ENCODE data around the gene PNPLA8. TPM values are rescaled to one million over a fixed set of nuclear protein-coding genes. Genes with fewer than 3 reads are reported as not detected.

PNPLA8 gene, protein sequence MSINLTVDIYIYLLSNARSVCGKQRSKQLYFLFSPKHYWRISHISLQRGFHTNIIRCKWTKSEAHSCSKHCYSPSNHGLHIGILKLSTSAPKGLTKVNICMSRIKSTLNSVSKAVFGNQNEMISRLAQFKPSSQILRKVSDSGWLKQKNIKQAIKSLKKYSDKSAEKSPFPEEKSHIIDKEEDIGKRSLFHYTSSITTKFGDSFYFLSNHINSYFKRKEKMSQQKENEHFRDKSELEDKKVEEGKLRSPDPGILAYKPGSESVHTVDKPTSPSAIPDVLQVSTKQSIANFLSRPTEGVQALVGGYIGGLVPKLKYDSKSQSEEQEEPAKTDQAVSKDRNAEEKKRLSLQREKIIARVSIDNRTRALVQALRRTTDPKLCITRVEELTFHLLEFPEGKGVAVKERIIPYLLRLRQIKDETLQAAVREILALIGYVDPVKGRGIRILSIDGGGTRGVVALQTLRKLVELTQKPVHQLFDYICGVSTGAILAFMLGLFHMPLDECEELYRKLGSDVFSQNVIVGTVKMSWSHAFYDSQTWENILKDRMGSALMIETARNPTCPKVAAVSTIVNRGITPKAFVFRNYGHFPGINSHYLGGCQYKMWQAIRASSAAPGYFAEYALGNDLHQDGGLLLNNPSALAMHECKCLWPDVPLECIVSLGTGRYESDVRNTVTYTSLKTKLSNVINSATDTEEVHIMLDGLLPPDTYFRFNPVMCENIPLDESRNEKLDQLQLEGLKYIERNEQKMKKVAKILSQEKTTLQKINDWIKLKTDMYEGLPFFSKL
- 24.4 and 25.3 TPM in 2 replicates for polyA plus RNA-seq (2013)

DNA sequence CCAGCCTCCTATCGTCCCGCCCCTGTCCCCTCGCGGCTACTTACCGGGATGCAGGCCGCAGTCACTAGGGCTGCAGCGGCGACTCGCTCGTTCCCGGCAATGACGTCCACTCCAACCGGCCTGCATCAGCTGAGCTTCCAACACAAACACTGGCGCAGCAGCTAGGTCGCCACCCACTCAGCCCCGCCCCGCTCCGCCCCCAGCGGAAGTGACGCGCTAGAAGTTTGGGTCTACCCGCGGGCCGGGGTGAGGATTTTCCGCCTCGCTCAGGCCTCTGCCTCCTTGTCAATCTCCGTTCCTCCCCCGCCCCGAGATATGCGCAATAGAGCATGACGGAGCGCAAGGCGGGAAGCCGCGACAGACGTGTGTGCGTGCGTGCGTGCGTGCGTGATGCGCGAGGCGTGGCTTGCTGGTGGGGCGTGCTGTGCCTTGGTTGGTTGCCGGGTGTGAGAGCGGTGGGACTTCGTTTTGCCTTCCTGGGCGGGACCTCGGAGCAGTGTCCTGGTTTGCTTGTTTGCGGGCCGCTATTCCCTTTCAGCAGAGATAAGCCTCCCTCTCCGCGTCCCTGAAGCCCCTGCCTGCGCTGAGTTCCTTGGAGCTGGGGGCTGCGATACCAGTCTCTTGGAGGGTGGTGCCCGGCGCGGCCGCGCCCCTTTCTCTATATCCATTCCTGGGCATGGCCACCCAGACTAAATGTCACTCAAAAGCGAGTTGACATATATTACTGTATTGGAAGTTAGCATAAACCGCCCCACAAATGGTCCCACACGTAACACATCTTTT is at the start of gene PNPLA8:
PNPLA8 (minus strand) TSS at position 151 of the 783 bp plus-strand sequence. CDS start 10,644 bp downstream, outside the sequence.
- Histone ChIP-seq H4K91ac (ENCODE audit: low read depth, low read length) (peak within 1 kb of the TSS; percentile 65), H3K4me1 (ENCODE audit: control insufficient read depth in 1 of 2, insufficient read depth in 2 of 2, low read length in 2 of 2) (peaks cover 4 to 8% of the 10 kb centered on the region in 2 experiments), H3K18ac (ENCODE audit: low read length) (peak within 1 kb of the TSS; percentile 64), H4K8ac (ENCODE audit: low read depth, low read length) (peak within 1 kb of the TSS; percentile 85), H3K23ac (ENCODE audit: low read length) (no peak within 1 kb of the TSS), H3K9ac (ENCODE audit: low read length) (peak within 1 kb of the TSS; percentile 78), H2AFZ (ENCODE audit: insufficient read depth, low read length, poor library complexity) (peak within 1 kb of the TSS; percentile 64), H3K79me2 (ENCODE audit: control insufficient read depth, insufficient read depth, low read length, poor library complexity) (peaks cover 6% of the 10 kb centered on the region), H4K12ac (ENCODE audit: low read depth, low read length) (peak within 1 kb of the TSS; percentile 60), H3K9me3 (ENCODE audit: insufficient read depth, low read depth, low read length) (no peaks in the 10 kb centered on the region), H3K79me1 (ENCODE audit: low read length) (peaks cover 4% of the 10 kb centered on the region), H2BK120ac (ENCODE audit: insufficient read depth, low read length, poor library complexity) (peak within 1 kb of the TSS; percentile 27), H3K4me2 (ENCODE audit: low read length) (peak within 1 kb of the TSS; percentile 74), H2AK5ac (ENCODE audit: low read length) (no peak within 1 kb of the TSS), H2BK12ac (ENCODE audit: low read length) (no peak within 1 kb of the TSS), H3K27ac (ENCODE audit: low read depth, low read length) (peak within 1 kb of the TSS; percentile 91), H2BK5ac (ENCODE audit: low read depth, low read length, poor library complexity) (peak within 1 kb of the TSS; percentile 53), H3K14ac (ENCODE audit: low read length) (peak within 1 kb of the TSS; percentile 41), H3K36me3 (ENCODE audit: control insufficient read depth in 1 of 2, insufficient read depth in 2 of 2, low read length in 2 of 2) (no peaks in the 10 kb centered on the region), H3K4me3 (ENCODE audit: low read depth, low read length) (peak within 1 kb of the TSS; percentile 95), H3K27me3 (ENCODE audit: insufficient read depth, low read length) (no peaks in the 10 kb centered on the region), H3K4ac (ENCODE audit: low read depth, low read length) (no peak within 1 kb of the TSS)
- no CpG with 5 or more reads among the region's 64 CpGs for WGBS (ENCODE audit: extremely low coverage, insufficient coverage, insufficient read length)
- DNase-seq = peak; percentile 100

- Histone ChIP-seq H3K4me3 (ENCODE audit: low read depth, low read length) (no peak overlapping the region), H3K23ac (ENCODE audit: low read length) (no peak overlapping the region), H3K18ac (ENCODE audit: low read length) (no peak overlapping the region), H2AK5ac (ENCODE audit: low read length) (no peak overlapping the region), H2BK120ac (ENCODE audit: insufficient read depth, low read length, poor library complexity) (no peak overlapping the region), H3K4me1 (ENCODE audit: control insufficient read depth in 1 of 2, insufficient read depth in 2 of 2, low read length in 2 of 2) (peaks cover 2 to 5% of the 10 kb centered on the region in 2 experiments), H3K9me3 (ENCODE audit: insufficient read depth, low read depth, low read length) (peaks cover 12% of the 10 kb centered on the region), H3K27ac (ENCODE audit: low read depth, low read length) (no peak overlapping the region), H3K14ac (ENCODE audit: low read length) (no peak overlapping the region), H4K91ac (ENCODE audit: low read depth, low read length) (no peak overlapping the region), H2BK5ac (ENCODE audit: low read depth, low read length, poor library complexity) (no peak overlapping the region), H3K27me3 (ENCODE audit: insufficient read depth, low read length) (no peaks in the 10 kb centered on the region), H2AFZ (ENCODE audit: insufficient read depth, low read length, poor library complexity) (no peak overlapping the region), H2BK12ac (ENCODE audit: low read length) (no peak overlapping the region), H3K36me3 (ENCODE audit: control insufficient read depth in 1 of 2, insufficient read depth in 2 of 2, low read length in 2 of 2) (peaks cover 5 to 12% of the 10 kb centered on the region in 2 experiments), H3K79me2 (ENCODE audit: control insufficient read depth, insufficient read depth, low read length, poor library complexity) (peaks cover under 1% of the 10 kb centered on the region), H3K79me1 (ENCODE audit: low read length) (peaks cover 3% of the 10 kb centered on the region), H3K9ac (ENCODE audit: low read length) (no peak overlapping the region), H3K4ac (ENCODE audit: low read depth, low read length) (no peak overlapping the region), H3K4me2 (ENCODE audit: low read length) (no peak overlapping the region), H4K12ac (ENCODE audit: low read depth, low read length) (no peak overlapping the region), H4K8ac (ENCODE audit: low read depth, low read length) (no peak overlapping the region)
- DNase-seq = no peak
- no CpG with 5 or more reads among the region's 2 CpGs for WGBS (ENCODE audit: extremely low coverage, insufficient coverage, insufficient read length)
Measured at GRCh38 chr7:108575156-108575555, 49.2 kb upstream of the PNPLA8 start.

DNA sequence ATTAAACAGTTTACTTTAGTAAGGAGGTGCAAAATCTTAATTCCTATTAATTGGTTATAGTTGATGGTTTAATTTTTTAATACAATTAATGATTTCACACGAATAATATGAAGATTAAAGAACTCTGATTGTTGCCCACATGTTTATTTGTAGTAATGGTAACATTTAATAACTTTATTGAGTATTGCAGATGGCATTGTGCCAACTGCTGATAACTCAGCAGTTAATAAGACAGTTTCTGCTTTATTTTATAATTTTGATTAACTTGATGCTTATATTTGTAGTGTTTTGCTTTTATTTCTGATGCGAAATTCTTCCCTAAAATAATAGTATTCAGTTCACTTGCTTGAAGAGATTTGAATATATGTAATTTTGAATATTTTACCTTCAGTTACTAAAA is 46.5 kb upstream of the PNPLA8 start:
- no peak overlapping the region for H4K8ac ChIP-seq (ENCODE audit: low read depth, low read length)
- DNase-seq = no peak
- H4K91ac ChIP-seq (ENCODE audit: low read depth, low read length) = no peak overlapping the region
- no peaks in the 10 kb centered on the region for H3K9me3 ChIP-seq (ENCODE audit: insufficient read depth, low read depth, low read length)
- H3K18ac ChIP-seq (ENCODE audit: low read length) = no peak overlapping the region
- peaks cover 13% of the 10 kb centered on the region for H3K79me1 ChIP-seq (ENCODE audit: low read length)
- H3K79me2 ChIP-seq (ENCODE audit: control insufficient read depth, insufficient read depth, low read length, poor library complexity) = peaks cover 13% of the 10 kb centered on the region
- H2BK120ac ChIP-seq (ENCODE audit: insufficient read depth, low read length, poor library complexity) = no peak overlapping the region
- no peak overlapping the region for H3K14ac ChIP-seq (ENCODE audit: low read length)
- WGBS (ENCODE audit: extremely low coverage, insufficient coverage, insufficient read length) = no CpG with 5 or more reads among the region's 2 CpGs
- H3K9ac ChIP-seq (ENCODE audit: low read length) = no peak overlapping the region
- H4K12ac ChIP-seq (ENCODE audit: low read depth, low read length) = no peak overlapping the region
- H3K4me3 ChIP-seq (ENCODE audit: low read depth, low read length) = no peak overlapping the region
- no peak overlapping the region for H2AFZ ChIP-seq (ENCODE audit: insufficient read depth, low read length, poor library complexity)
- H3K23ac ChIP-seq (ENCODE audit: low read length) = no peak overlapping the region
- H3K4ac ChIP-seq (ENCODE audit: low read depth, low read length) = no peak overlapping the region
- no peak overlapping the region for H3K27ac ChIP-seq (ENCODE audit: low read depth, low read length)
- H3K27me3 ChIP-seq (ENCODE audit: insufficient read depth, low read length) = no peaks in the 10 kb centered on the region
- no peak overlapping the region for H2AK5ac ChIP-seq (ENCODE audit: low read length)
- peaks cover 2 to 5% of the 10 kb centered on the region in 2 experiments for H3K4me1 ChIP-seq (ENCODE audit: control insufficient read depth in 1 of 2, insufficient read depth in 2 of 2, low read length in 2 of 2)
- no peak overlapping the region for H3K4me2 ChIP-seq (ENCODE audit: low read length)
- peaks cover 0 to 4% of the 10 kb centered on the region in 2 experiments for H3K36me3 ChIP-seq (ENCODE audit: control insufficient read depth in 1 of 2, insufficient read depth in 2 of 2, low read length in 2 of 2)
- H2BK12ac ChIP-seq (ENCODE audit: low read length) = no peak overlapping the region
- H2BK5ac ChIP-seq (ENCODE audit: low read depth, low read length, poor library complexity) = no peak overlapping the region
